ENCODE measurements around the gene KIAA1755.

DNA sequence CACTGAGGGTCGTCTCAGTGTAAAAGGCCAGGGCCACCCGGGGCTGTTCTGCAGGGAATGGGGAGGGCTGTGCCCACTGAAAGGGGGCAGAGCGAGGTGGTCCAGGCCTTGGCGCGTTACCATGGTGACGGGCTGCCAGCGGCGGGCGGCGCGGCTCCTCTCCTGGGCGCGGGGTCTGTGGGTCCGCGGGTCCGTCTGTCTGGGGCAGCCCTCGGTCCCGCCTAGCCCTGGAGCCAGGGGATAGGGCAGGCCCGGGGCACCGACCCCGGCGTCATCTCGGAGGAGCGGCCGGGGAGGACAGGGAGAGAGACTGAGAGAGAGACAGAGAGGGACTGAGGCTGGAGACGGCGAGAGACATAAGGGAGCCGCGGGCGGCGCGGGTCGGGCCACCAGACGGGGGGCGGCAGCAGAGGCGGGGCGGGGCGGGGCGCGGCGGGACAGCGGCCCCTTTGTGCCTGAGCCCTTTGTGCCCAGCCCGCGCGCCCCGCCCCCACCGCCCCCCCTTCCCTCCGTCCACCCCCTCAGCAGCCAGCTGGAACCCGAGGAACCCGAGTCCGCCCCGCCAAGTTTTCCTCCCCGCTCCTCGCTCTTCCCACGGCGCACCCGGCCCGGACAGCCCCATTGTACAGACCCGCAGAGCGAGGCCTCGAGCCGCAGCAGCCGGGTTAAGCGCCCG is at the start of gene KIAA1755:
- TF ChIP-seq, protein P1, sequence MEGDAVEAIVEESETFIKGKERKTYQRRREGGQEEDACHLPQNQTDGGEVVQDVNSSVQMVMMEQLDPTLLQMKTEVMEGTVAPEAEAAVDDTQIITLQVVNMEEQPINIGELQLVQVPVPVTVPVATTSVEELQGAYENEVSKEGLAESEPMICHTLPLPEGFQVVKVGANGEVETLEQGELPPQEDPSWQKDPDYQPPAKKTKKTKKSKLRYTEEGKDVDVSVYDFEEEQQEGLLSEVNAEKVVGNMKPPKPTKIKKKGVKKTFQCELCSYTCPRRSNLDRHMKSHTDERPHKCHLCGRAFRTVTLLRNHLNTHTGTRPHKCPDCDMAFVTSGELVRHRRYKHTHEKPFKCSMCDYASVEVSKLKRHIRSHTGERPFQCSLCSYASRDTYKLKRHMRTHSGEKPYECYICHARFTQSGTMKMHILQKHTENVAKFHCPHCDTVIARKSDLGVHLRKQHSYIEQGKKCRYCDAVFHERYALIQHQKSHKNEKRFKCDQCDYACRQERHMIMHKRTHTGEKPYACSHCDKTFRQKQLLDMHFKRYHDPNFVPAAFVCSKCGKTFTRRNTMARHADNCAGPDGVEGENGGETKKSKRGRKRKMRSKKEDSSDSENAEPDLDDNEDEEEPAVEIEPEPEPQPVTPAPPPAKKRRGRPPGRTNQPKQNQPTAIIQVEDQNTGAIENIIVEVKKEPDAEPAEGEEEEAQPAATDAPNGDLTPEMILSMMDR (IDR thresholded peaks at IDR 0.05 in 2 of 3, conservative IDR thresholded peaks at IDR 0.05 in 1 of 3; ENCODE audit: control insufficient read depth in 2 of 3, extremely low read depth in 1 of 3, insufficient read depth in 1 of 3, low read depth in 3 of 3, low read length in 3 of 3) = no peak
- no peak for TF ChIP-seq POLR2A (IDR thresholded peaks at IDR 0.05; ENCODE audit: low read depth, low read length)
- TF ChIP-seq ESRRA (IDR thresholded peaks at IDR 0.05; ENCODE audit: low read length) = no peak
- TF ChIP-seq NFYB (IDR thresholded peaks at IDR 0.05; ENCODE audit: insufficient read depth, low read depth, low read length) = no peak
- TF ChIP-seq, protein P2, sequence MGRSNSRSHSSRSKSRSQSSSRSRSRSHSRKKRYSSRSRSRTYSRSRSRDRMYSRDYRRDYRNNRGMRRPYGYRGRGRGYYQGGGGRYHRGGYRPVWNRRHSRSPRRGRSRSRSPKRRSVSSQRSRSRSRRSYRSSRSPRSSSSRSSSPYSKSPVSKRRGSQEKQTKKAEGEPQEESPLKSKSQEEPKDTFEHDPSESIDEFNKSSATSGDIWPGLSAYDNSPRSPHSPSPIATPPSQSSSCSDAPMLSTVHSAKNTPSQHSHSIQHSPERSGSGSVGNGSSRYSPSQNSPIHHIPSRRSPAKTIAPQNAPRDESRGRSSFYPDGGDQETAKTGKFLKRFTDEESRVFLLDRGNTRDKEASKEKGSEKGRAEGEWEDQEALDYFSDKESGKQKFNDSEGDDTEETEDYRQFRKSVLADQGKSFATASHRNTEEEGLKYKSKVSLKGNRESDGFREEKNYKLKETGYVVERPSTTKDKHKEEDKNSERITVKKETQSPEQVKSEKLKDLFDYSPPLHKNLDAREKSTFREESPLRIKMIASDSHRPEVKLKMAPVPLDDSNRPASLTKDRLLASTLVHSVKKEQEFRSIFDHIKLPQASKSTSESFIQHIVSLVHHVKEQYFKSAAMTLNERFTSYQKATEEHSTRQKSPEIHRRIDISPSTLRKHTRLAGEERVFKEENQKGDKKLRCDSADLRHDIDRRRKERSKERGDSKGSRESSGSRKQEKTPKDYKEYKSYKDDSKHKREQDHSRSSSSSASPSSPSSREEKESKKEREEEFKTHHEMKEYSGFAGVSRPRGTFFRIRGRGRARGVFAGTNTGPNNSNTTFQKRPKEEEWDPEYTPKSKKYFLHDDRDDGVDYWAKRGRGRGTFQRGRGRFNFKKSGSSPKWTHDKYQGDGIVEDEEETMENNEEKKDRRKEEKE (IDR thresholded peaks at IDR 0.05) = no peak
- TF ChIP-seq NRF1 (conservative IDR thresholded peaks at IDR 0.05; ENCODE audit: low read depth, low read length) = no peak
- TF ChIP-seq EP300 (IDR thresholded peaks at IDR 0.05; ENCODE audit: borderline replicate concordance in 1 of 2, control insufficient read depth in 1 of 2, low read depth in 2 of 2, low read length in 2 of 2) = no peak
- TF ChIP-seq CBFB (IDR thresholded peaks at IDR 0.05; ENCODE audit: low read depth) = no peak
- TF ChIP-seq, protein P3, sequence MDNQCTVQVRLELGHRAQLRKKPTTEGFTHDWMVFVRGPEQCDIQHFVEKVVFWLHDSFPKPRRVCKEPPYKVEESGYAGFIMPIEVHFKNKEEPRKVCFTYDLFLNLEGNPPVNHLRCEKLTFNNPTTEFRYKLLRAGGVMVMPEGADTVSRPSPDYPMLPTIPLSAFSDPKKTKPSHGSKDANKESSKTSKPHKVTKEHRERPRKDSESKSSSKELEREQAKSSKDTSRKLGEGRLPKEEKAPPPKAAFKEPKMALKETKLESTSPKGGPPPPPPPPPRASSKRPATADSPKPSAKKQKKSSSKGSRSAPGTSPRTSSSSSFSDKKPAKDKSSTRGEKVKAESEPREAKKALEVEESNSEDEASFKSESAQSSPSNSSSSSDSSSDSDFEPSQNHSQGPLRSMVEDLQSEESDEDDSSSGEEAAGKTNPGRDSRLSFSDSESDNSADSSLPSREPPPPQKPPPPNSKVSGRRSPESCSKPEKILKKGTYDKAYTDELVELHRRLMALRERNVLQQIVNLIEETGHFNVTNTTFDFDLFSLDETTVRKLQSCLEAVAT (IDR thresholded peaks at IDR 0.05) = no peak
- TF ChIP-seq, protein P4, sequence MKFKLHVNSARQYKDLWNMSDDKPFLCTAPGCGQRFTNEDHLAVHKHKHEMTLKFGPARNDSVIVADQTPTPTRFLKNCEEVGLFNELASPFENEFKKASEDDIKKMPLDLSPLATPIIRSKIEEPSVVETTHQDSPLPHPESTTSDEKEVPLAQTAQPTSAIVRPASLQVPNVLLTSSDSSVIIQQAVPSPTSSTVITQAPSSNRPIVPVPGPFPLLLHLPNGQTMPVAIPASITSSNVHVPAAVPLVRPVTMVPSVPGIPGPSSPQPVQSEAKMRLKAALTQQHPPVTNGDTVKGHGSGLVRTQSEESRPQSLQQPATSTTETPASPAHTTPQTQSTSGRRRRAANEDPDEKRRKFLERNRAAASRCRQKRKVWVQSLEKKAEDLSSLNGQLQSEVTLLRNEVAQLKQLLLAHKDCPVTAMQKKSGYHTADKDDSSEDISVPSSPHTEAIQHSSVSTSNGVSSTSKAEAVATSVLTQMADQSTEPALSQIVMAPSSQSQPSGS (IDR thresholded peaks at IDR 0.05; ENCODE audit: low read length) = no peak
- TF ChIP-seq, protein P5, sequence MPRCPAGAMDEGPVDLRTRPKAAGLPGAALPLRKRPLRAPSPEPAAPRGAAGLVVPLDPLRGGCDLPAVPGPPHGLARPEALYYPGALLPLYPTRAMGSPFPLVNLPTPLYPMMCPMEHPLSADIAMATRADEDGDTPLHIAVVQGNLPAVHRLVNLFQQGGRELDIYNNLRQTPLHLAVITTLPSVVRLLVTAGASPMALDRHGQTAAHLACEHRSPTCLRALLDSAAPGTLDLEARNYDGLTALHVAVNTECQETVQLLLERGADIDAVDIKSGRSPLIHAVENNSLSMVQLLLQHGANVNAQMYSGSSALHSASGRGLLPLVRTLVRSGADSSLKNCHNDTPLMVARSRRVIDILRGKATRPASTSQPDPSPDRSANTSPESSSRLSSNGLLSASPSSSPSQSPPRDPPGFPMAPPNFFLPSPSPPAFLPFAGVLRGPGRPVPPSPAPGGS (IDR thresholded peaks at IDR 0.05; ENCODE audit: borderline replicate concordance, insufficient read depth, low read depth, low read length, poor library complexity, severe bottlenecking) = no peak
- no peak for TF ChIP-seq CREB1 (IDR thresholded peaks at IDR 0.05; ENCODE audit: low read depth)
- TF ChIP-seq CEBPB (IDR thresholded peaks at IDR 0.05; ENCODE audit: borderline replicate concordance in 1 of 2, low read depth in 2 of 2, low read length in 2 of 2) = no peak
- TF ChIP-seq SP1 (IDR thresholded peaks at IDR 0.05; ENCODE audit: low read depth, low read length) = no peak

Measured in GM12878 (cell line).